Measurements from ENCODE around the gene PCDHB15. TPM values are rescaled to one million over a fixed set of nuclear protein-coding genes. Genes with fewer than 3 reads are reported as not detected.
"Not testable (repeated sequence)": the region's sequence is repeated elsewhere in the genome, so short reads cannot be mapped to it uniquely, and the experiment has no call there.

PCDHB15 gene
- total RNA-seq, 2 donors from 2014 or later = 3.1 to 3.6 TPM

GRCh38 chr5:141223112-141223783 is 21.9 kb upstream of the PCDHB15 start, which contains the start of gene PCDHB14:
PCDHB14 (plus strand) TSS chr5:141223343; CDS start chr5:141223506, 163 bp downstream.
- TF ChIP-seq CTCF (IDR thresholded peaks at IDR 0.05) (peak in 1 of 7 experiments; percentile 10), POLR2A (IDR thresholded peaks at IDR 0.05) (peak in 1 of 3 donors; percentile 8)
- ATAC-seq = no peak
- H3K4me1 ChIP-seq = no peaks in the 10 kb centered on the region
- no peak within 1 kb of the TSS for H3K4me3 ChIP-seq
- DNase-seq = peak in 1 of 4 donors; percentile 15
- H3K9me3 ChIP-seq = peaks cover 0 to 73% (median 2%) of the 10 kb centered on the region in 3 donors
- 29 to 41% methylated on average over 15 of the region's 15 CpGs for WGBS, 2 donors
- no peak within 1 kb of the TSS for H3K27ac ChIP-seq
- H3K36me3 ChIP-seq (replicated peaks in 1 of 2; ENCODE audit: insufficient read depth in 1 of 2, low read depth in 2 of 2) = no peaks in the 10 kb centered on the region
- H3K27me3 ChIP-seq = no peaks in the 10 kb centered on the region
- intact Hi-C loops (cut with DNase I) = no loop called here

- not testable (repeated sequence) for H3K4me3 ChIP-seq, DNase-seq, ATAC-seq
These were observed 20.4 kb upstream of the PCDHB15 start for GRCh38 chr5:141224844-141225243.

GRCh38 chr5:141225421-141225820 is 19.8 kb upstream of the PCDHB15 start:
- H3K4me3 ChIP-seq; H3K27me3 ChIP-seq; H3K36me3 ChIP-seq (replicated peaks in 1 of 2; ENCODE audit: insufficient read depth in 1 of 2, low read depth in 2 of 2); DNase-seq; H3K4me1 ChIP-seq; ATAC-seq; H3K27ac ChIP-seq; intact Hi-C loops (cut with DNase I): not testable (repeated sequence)
- 21 to 47% methylated on average over 6 to 28 of the region's 30 CpGs for WGBS, 2 donors
- peaks cover 0 to 55% (median 2%) of the 10 kb centered on the region in 3 donors for H3K9me3 ChIP-seq

More at GRCh38 chr5:141224844-141225243, 20.4 kb upstream of the PCDHB15 start:
- H3K4me1 ChIP-seq; H3K27me3 ChIP-seq; intact Hi-C loops (cut with DNase I); H3K27ac ChIP-seq; H3K36me3 ChIP-seq (replicated peaks in 1 of 2; ENCODE audit: insufficient read depth in 1 of 2, low read depth in 2 of 2): not testable (repeated sequence)
- H3K9me3 ChIP-seq = peaks cover 0 to 59% (median 2%) of the 10 kb centered on the region in 3 donors
- 19 to 26% methylated on average over 33 of the region's 40 CpGs for WGBS, 2 donors

- TF ChIP-seq POLR2A (IDR thresholded peaks at IDR 0.05) (no peak), CTCF (IDR thresholded peaks at IDR 0.05) (peak in 5 of 7 experiments; percentile 17 to 45 (median 35))
- Histone ChIP-seq H3K27ac (no peak overlapping the region), H3K36me3 (replicated peaks in 1 of 2; ENCODE audit: insufficient read depth in 1 of 2, low read depth in 2 of 2) (no peaks in the 10 kb centered on the region), H3K4me1 (no peaks in the 10 kb centered on the region), H3K4me3 (no peak overlapping the region), H3K9me3 (peaks cover 0 to 52% (median 5%) of the 10 kb centered on the region in 3 donors), H3K27me3 (no peaks in the 10 kb centered on the region)
- DNase-seq = peak in 2 of 4 donors; percentile 26 to 46
- WGBS, 2 donors = 4 to 10% methylated on average over 15 of the region's 15 CpGs
- intact Hi-C loops (cut with DNase I) = no loop called here
- ATAC-seq = no peak
These were observed 11.0 kb upstream of the PCDHB15 start for GRCh38 chr5:141234109-141234667.

GRCh38 chr5:141235922-141236321 is 9.3 kb upstream of the PCDHB15 start:
- 15 to 32% methylated on average over 22 to 34 of the region's 40 CpGs for WGBS, 2 donors
- intact Hi-C loops (cut with DNase I); ATAC-seq; H3K4me1 ChIP-seq; H3K36me3 ChIP-seq (replicated peaks in 1 of 2; ENCODE audit: insufficient read depth in 1 of 2, low read depth in 2 of 2); DNase-seq; H3K27me3 ChIP-seq; H3K27ac ChIP-seq; H3K4me3 ChIP-seq: not testable (repeated sequence)
- H3K9me3 ChIP-seq = peaks cover 0 to 61% (median 5%) of the 10 kb centered on the region in 3 donors

- H3K9me3 ChIP-seq = peaks cover 0 to 68% (median 5%) of the 10 kb centered on the region in 3 donors
These were observed 8.5 kb upstream of the PCDHB15 start for GRCh38 chr5:141236516-141237313.

More at GRCh38 chr5:141236516-141237313, 8.5 kb upstream of the PCDHB15 start:
- no peaks in the 10 kb centered on the region for H3K36me3 ChIP-seq (replicated peaks in 1 of 2; ENCODE audit: insufficient read depth in 1 of 2, low read depth in 2 of 2)
- no peaks in the 10 kb centered on the region for H3K27me3 ChIP-seq
- ATAC-seq = no peak
- intact Hi-C loops (cut with DNase I) = no loop called here
- no peaks in the 10 kb centered on the region for H3K4me1 ChIP-seq
- TF ChIP-seq POLR2A (IDR thresholded peaks at IDR 0.05) = no peak
- no peak for TF ChIP-seq CTCF (IDR thresholded peaks at IDR 0.05)
- no peak overlapping the region for H3K4me3 ChIP-seq
- DNase-seq = no peak
- H3K27ac ChIP-seq = no peak overlapping the region
- WGBS, 2 donors = 16 to 21% methylated on average over 24 to 25 of the region's 32 CpGs

Data from body of pancreas (tissue), 4 donors.